GM21515 (cell line): ENCODE results near the gene COL15A1.

ENCODE experiments used
- ATAC-seq: cut with Tn5 transposase; IDR thresholded peaks from one replicate; pipeline ENCODE4 v1.9.1; 2021; ENCODE audit not compliant: unreplicated experiment

The COL15A1 gene

DNA sequence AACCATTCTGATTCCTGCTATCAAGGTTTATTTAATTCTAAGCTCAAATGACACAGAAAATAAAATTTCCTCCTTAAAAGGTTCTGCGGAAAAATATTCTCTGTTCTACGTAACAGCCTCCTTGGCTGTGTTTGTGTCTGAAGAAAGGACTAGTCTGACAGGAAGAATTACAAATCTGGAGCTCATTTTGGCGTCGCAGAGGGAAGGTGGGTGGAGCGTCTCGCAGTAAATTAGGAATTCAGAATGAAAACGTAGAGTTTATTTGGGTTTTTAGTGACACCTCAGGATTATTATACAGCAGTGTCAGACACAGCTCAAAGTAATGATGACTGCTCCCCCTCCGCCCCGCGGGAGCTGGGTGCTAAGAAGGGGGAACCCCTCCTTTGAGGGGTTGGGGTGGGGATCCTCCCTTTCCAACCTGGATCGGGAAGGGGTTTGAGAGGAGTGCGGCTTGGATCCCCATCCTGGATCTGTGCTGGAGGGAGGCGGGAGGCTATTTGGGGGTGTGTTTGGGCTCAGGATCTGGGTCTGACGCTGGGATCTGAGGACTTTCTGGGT lies 160.3 kb downstream of the COL15A1 start:
- ATAC-seq: no peak

DNA sequence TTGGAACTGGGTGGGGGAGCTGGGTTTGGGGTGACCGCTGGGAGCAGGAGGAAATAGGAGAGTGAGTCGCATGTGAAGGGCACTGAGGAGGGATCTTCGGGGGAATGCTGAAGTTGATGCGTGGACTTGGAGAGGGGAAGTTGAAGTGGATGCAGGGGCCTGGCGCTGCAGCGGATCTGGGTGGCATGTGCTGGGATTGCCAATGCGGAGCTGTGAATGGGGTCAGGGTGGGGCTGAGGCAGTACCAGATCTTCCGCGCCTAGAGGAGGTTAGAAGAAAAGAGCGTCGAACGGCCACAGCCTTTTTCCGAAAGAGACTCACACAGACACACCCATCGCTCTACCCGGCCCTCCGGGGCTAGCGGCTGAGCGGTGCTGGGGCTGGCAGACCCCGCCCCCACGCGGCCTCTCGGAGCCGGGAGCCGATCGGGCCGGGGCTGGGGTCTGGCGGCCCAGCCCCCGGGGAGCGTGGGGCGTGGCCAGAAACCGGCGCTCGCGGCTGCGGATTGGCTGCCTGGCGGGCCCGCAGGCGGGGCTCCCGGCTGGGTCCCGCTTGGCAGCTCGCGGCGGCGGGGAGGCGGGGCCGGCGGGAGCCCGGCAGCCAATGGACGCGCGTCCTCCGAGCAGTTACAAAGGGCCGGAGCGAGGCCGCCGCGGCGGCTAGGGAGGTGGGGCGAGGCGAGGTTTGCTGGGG lies 160.9 kb downstream of the COL15A1 start, which contains the start of gene TGFBR1:
TGFBR1 (plus strand) TSS at position 655 of the 693 bp plus-strand sequence. CDS start 93 bp downstream, outside the sequence.
- ATAC-seq: peak; percentile 91

DNA sequence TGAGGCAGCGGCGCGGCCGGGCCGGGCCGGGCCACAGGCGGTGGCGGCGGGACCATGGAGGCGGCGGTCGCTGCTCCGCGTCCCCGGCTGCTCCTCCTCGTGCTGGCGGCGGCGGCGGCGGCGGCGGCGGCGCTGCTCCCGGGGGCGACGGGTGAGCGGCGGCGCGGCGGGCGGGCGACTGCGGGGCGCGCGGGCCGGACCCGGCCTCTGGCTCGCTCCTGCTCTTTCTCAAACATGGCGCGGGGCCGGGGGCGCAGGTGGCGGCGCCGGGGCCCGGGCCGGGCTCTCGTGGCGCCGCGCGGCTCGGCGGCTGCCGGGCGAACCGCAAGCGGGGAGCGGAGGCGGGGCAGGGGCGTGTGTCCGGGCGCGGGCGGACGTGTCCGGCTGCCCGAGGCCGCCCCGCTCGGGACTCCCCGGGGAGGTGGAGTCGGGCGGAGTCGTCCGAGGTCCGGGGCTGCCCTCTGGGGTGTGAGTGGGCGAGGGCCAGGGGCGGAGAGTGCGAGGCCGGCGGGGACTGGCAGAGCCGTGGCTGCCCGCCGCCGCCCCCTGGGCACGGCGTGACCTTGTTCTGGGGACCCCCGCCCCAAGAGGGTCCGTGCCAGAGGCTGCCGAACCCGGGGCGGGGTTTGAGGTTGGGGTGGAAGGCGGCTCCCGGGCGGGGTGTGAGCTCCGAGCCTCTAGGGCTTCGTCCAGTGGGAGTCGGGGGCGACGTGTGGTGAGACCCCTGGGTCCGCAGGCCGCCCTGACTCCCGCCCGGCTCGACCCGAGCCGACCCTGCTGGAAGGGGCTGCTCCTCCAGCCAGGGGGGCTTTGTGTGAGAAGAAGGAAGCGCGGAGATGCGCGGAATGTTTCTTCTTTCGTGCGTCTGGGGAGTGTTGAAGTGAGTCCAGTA lies 161.7 kb downstream of the COL15A1 start:
- peak; percentile 48 for ATAC-seq

DNA sequence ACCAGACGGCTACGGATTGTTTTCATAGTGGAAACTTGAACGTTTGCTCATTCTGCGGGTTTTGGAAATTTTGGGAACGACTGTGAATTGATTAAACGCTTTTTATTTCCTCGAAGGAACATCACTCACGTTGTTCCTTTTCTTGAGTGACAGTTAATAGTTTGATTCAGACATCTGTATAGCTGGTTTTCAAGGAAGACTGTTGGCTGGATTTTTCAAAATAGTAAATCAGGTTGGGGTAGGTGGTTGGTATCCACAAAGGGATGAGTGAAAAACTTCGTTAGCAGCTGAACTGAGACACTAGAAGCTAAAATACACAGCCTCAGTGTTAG lies 162.3 kb downstream of the COL15A1 start:
- ATAC-seq: no peak

DNA sequence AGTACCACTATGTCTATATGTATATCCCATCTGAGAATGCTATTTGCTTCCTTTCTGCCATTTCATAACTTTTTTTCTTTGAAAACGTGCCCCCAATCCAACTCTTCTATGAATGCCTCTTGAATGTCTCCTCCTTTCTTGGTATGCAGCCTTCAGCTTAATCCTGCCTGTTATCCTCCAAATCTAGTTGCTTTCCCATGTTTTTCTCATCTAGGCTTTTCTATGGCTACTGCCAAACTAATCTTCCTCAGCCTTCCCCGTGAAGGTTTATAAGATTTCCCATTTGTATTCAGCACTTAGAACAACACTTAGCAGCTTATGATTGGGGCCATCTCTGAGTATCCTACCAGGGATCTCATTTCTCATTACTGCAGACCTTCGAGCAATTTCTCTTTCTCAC lies 163.7 kb downstream of the COL15A1 start:
- no peak for ATAC-seq

DNA sequence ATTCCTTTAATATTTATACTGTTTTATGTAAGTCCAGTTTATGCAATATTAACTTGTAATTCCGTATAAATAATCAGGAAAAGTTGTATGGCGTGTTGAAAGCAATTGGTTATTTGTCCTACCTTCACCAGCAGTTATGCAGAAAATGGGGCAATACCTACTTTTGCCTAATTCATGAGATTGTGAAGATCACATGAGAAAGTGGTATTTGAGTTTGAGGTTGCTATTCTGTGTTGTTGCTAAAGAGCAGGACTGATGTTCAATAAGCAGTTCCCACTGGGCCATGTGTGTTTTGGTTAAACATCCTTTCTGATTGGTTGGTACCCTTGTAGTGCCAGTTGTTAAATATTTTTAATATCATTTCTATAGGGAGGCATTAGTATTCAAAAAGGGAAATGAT lies 164.4 kb downstream of the COL15A1 start:
- no peak for ATAC-seq

DNA sequence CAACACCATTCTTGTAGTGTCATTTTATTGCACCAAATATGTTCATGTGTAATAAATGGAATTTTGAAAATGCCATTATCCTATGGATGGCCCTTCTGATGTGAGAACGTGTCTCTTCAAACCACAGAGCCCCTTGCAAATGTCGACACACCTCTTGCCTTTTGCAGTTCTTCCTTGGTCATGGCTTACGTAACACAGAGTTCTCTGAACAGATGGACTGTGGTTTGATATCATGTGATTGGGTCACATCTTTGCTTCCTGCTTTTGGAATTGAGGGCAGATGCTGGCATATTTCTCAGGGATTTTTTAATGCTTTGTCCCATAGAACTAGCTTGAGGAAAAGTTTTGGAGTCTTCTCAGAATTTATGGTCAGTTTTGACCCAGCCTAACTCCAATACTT lies 165.8 kb downstream of the COL15A1 start:
- no peak for ATAC-seq

DNA sequence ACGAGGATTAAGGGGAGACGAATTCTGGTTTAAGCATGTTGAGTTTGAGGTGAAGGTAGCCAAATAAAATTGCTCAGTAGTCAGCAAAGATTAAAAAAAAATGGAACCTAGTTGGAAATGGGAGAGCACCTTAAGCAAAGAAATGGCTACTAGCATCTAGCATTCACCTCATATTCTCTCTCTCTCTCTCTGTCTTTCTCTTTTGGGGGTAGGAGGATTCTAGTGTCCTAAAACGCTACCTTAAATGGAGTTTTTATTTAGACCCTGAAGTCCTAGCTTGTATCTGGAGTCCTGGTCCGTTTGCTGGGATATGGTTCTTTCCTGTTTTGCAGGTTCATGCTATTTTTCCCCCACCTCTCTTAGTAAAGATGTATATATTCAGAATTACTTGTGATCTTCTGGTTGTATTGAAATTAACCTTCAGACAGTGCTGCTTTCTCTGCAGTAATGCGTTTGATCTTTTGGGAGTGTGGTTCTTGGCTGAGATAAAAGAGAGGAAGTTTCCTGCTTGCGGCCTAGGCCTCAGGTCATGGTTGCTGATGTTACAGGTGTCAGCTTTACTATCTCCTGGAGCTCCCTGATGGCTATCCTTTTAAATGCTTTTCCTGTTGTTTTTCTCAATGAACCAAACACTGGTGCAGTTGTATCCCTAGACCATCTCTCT lies 169.2 kb downstream of the COL15A1 start:
- no peak for ATAC-seq

DNA sequence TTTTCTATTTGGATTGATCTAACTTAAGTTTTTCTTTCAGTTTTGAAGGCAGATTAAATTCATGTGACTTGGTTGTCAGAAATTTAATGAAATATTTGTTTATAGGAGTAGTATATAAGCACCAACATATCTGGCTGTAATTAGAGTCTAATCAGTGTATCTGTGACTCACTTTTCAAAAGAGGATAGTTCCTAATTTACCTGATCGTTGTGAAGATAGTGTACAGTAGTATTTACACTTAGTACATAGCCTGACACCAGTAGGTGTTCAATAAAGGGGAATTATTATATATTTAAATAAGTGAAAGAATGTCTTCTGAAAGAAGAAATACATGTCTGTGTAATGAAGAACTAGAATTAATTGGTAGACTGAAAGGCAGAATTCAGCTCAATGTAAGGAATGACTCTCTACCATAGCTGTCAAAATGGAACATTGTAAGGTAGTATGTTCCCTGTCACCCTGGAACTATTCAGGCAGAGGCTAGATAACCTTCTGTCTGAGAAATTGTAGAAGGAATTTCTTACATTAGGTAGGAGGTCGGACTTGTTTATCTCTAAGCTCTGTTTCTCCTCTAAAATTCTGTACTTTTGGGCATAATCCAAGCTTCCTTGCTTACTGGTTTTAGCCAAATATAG lies 169.8 kb downstream of the COL15A1 start:
- ATAC-seq: no peak

DNA sequence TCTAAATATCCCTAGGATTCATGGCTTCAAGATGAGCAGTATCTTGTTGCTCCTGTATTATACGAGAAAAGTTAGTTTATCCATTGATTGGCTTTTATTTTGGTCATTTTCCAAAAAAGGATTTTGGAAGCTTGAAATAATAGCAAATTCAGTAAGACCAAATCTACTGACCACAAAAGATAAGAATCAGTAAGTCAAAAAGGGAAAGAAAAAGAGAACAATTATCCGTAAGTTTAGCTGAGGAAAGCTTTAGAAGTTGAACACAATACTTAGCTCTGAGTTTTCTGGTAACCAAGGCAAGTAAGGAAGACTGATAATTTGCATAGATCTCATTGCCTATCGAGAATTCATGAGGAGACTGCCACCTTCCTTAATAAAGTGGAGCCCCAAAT lies 170.3 kb downstream of the COL15A1 start:
- no peak for ATAC-seq

DNA sequence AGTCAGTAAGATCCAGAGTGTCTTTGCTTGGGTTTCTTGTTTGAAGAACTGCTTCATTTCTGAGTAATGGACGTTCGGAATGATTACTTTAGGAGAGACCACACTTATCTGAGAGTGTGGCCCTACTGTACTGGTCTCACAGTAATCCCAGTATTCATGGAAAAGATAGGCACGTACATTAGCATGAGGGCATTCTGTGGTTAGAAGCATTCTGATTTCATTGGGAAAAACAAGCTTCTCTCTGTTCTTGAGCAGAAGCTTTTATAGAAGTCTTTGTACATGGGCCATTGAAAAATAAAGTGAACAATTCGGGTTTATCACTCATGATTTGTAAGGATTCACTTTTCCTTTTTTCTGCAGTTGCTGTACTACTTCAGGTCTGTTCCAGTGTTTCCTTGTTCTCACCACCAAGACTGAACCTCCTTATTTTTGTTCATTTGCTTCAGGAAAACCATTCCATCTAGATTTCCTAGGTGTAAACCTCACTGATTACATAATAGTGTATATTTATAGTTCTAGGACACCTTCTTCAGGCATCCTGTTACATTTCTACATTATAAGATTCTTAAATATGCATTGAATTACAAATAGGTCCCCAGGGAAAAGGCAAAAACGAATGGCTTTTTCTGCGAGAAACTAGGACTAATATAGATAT lies 171.3 kb downstream of the COL15A1 start:
- no peak for ATAC-seq

DNA sequence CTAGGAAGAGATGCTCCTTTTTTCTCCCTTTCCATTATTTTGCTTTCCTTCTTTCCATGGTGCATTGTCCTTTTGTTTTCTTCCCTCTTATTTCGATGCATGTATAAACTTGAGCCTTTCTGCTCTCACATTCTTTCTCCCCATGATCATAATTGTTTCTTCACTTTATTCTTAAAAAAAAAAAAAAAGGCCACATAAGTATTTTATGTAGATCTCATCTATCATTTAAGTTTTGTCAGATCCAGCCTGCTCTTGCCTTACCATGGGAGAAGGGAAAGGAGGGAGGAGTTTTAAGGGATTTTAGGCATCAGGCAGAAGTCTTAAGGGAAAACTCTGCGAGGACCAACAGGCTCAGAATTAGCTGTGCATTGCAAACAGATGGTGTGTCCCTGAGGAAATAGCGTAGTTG lies 172.3 kb downstream of the COL15A1 start:
- ATAC-seq: no peak

DNA sequence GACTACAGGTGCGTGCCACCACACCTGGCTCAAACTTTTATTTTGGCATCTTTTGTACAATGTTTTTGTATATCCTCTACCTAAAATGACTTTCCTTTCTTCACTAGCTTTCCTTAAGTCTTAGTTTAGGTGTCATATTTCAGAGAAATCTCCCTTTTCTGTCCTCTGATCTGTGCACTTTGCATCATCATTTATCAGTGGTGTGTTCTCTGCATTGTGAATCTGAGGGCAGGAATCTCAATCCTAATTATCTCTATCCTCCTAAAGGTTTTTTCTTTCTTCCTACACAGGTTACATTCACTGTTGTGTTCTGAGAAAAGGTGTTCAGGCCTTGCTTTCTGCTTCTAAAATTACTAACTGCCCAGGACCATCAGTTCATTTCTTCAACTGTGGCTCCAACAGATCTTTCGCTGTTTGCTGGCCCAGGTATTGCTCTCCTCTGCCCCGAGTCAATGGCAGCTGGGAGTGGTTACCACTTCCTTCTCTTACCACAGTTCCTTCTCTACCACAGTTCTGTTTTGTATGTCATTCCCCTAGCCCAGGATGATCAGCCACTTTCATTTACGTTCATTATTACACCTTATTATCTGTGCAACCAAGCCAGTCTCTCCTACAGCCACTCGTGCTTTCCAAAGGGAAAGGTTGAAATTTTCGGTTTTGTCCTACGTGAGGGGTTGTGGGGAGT lies 175.2 kb downstream of the COL15A1 start:
- ATAC-seq: peak; percentile 95

DNA sequence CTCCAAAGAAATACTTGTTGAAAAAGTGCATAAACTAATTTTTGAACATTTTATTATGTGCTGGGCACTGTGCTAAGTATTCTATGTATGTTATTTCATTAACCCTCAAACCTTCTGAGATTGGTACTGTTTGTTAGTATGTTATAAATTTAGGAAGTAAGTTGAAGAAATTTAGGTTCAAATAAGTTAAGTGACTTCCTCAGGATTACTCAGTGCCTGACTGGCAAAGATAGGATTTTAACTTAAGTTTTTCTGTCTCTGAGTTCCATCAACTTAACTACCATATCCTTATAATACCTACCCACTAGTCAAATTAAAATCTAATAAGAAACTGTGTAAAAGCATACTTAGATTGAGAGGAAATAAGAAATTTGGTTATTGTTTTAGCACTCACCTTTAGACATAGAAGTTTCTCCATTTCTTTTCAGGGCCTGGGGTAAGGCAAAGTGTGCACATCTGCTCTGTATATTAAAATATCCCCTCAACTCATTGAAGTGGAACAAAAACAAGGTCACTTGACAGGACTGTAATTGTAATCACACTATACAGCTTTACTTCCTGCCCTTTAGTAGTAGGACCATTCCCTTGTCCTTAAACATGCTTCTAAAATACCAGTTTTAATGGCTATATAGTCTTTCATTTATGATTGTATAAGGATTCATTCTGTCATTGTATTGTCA lies 176.4 kb downstream of the COL15A1 start:
- no peak for ATAC-seq
